ENCODE results near the gene TIMP2. TPM values are rescaled to one million over a fixed set of nuclear protein-coding genes. Genes with fewer than 3 reads are reported as not detected.

The TIMP2 gene
- total and polyA plus RNA-seq, 2 of the 4 experiments (the other 2 are of a cell fraction) = 43.9 to 416 TPM

- WGBS, 2 experiments (ENCODE audit: extremely low coverage in 2 of 2, insufficient read length in 1 of 2) = no CpG with 5 or more reads among the region's 4 CpGs
Measured at GRCh38 chr17:78861229-78861628, 64.0 kb downstream of the TIMP2 start.

More at GRCh38 chr17:78861229-78861628, 64.0 kb downstream of the TIMP2 start:
- Histone ChIP-seq H3K4me3 (ENCODE audit: insufficient read depth, low read depth, low read length) (no peak overlapping the region), H3K4me2 (ENCODE audit: low read depth, low read length) (no peak overlapping the region; the same call in 1 of the 2 replicates), H3K36me3 (ENCODE audit: control insufficient read depth, insufficient read depth, low read length) (peaks cover 26% of the 10 kb centered on the region), H3K56ac (ENCODE audit: extremely low read depth, insufficient read depth, low read length) (peak overlapping the region; percentile 74; the same call in 1 of the 2 replicates), H3K9ac (ENCODE audit: low read depth, low read length) (peak overlapping the region; percentile 25; the same call in 1 of the 2 replicates), H2BK5ac (ENCODE audit: low read depth, low read length, poor library complexity, severe bottlenecking) (peak overlapping the region; percentile 88), H3K9me3 (ENCODE audit: control insufficient read depth, insufficient read depth, low read length) (no peaks in the 10 kb centered on the region), H2BK20ac (ENCODE audit: low read depth, low read length) (peak overlapping the region; percentile 65), H3K9me1 (ENCODE audit: insufficient read depth, low read length) (no peaks in the 10 kb centered on the region; the same call in 1 of the 2 replicates), H3K27ac (ENCODE audit: insufficient read depth, low read length) (peak overlapping the region; percentile 82), H3K4me1 (ENCODE audit: control insufficient read depth, insufficient read depth, low read length) (peaks cover 9% of the 10 kb centered on the region), H4K91ac (ENCODE audit: insufficient read depth, low read depth, low read length) (peak overlapping the region; percentile 71), H2BK120ac (ENCODE audit: low read depth, low read length) (peak overlapping the region; percentile 77), H3K18ac (ENCODE audit: low read depth, low read length) (peak overlapping the region; percentile 4), H3K27me3 (ENCODE audit: control insufficient read depth, insufficient read depth, low read length) (no peaks in the 10 kb centered on the region), H2AK5ac (ENCODE audit: low read depth, low read length) (peak overlapping the region; percentile 76; the same call in 1 of the 2 replicates), H4K8ac (ENCODE audit: low read depth in 2 of 2, low read length in 2 of 2) (peak overlapping the region; percentile 10 to 67; a peak in 3 of 4 replicates), H3K4ac (ENCODE audit: low read depth, low read length) (peak overlapping the region; percentile 80), H2AK9ac (replicated peaks; ENCODE audit: low read depth, low read length, poor library complexity) (no peak overlapping the region), H3K23ac (ENCODE audit: low read depth, low read length) (peak overlapping the region; percentile 91), H3K14ac (replicated peaks; ENCODE audit: low read depth, low read length) (peak overlapping the region; percentile 75), H3K79me1 (ENCODE audit: low read depth in 1 of 2, low read length in 2 of 2) (peaks cover 36 to 72% of the 10 kb centered on the region in 2 experiments), H2BK15ac (ENCODE audit: low read depth, low read length) (peak overlapping the region; percentile 11), H4K5ac (ENCODE audit: low read depth, low read length) (peak overlapping the region; percentile 31), H2AFZ (replicated peaks; ENCODE audit: low read length, poor library complexity) (no peak overlapping the region), H4K20me1 (ENCODE audit: insufficient read depth, low read length) (peaks cover 13% of the 10 kb centered on the region)
- TF ChIP-seq MAFK (IDR thresholded peaks at IDR 0.05; ENCODE audit: low read depth, low read length) (no peak), RCOR1 (IDR thresholded peaks at IDR 0.05; ENCODE audit: insufficient replicate concordance, low read length) (no peak), SMC3 (IDR thresholded peaks at IDR 0.05; ENCODE audit: low read depth, low read length) (no peak), ELK1 (IDR thresholded peaks at IDR 0.05; ENCODE audit: borderline replicate concordance, low read depth, low read length) (no peak), MXI1 (IDR thresholded peaks at IDR 0.05; ENCODE audit: borderline replicate concordance, low read depth, low read length) (no peak), BHLHE40 (IDR thresholded peaks at IDR 0.05; ENCODE audit: low read depth, low read length) (no peak), RFX5 (IDR thresholded peaks at IDR 0.05; ENCODE audit: low read depth, low read length) (no peak), RAD21 (IDR thresholded peaks at IDR 0.05; ENCODE audit: low read length) (no peak), CHD1 (IDR thresholded peaks at IDR 0.05; ENCODE audit: low read depth, low read length) (no peak), MAZ (IDR thresholded peaks at IDR 0.05; ENCODE audit: borderline replicate concordance, low read depth, low read length) (no peak), NFE2L2 (IDR thresholded peaks at IDR 0.05; ENCODE audit: low read depth, low read length) (no peak), FOS (IDR thresholded peaks at IDR 0.05; ENCODE audit: low read depth, low read length) (no peak), POLR2A (IDR thresholded peaks at IDR 0.05; ENCODE audit: low read depth, low read length) (no peak), CEBPB (IDR thresholded peaks at IDR 0.05; ENCODE audit: low read depth, low read length) (no peak)
- TF ChIP-seq, protein P1, sequence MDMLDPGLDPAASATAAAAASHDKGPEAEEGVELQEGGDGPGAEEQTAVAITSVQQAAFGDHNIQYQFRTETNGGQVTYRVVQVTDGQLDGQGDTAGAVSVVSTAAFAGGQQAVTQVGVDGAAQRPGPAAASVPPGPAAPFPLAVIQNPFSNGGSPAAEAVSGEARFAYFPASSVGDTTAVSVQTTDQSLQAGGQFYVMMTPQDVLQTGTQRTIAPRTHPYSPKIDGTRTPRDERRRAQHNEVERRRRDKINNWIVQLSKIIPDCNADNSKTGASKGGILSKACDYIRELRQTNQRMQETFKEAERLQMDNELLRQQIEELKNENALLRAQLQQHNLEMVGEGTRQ (IDR thresholded peaks at IDR 0.05; ENCODE audit: low read depth, low read length) = no peak
- TF ChIP-seq, protein P2, sequence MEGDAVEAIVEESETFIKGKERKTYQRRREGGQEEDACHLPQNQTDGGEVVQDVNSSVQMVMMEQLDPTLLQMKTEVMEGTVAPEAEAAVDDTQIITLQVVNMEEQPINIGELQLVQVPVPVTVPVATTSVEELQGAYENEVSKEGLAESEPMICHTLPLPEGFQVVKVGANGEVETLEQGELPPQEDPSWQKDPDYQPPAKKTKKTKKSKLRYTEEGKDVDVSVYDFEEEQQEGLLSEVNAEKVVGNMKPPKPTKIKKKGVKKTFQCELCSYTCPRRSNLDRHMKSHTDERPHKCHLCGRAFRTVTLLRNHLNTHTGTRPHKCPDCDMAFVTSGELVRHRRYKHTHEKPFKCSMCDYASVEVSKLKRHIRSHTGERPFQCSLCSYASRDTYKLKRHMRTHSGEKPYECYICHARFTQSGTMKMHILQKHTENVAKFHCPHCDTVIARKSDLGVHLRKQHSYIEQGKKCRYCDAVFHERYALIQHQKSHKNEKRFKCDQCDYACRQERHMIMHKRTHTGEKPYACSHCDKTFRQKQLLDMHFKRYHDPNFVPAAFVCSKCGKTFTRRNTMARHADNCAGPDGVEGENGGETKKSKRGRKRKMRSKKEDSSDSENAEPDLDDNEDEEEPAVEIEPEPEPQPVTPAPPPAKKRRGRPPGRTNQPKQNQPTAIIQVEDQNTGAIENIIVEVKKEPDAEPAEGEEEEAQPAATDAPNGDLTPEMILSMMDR (conservative IDR thresholded peaks at IDR 0.05; ENCODE audit: low read depth, low read length) = no peak
- no TSS peak for BruUV-seq (replicated peaks)
- DNase-seq = no peak
- ChIA-PET CTCF (interaction anchor here (0.9 kb wide), 1 partner anchor 364 kb away, joined by 3 read pairs; no protein-coding TSS in a partner anchor), POLR2A (ENCODE audit: unreplicated experiment) (no interaction called here)
- intact Hi-C loops (cut with micrococcal nuclease) = no loop called here
- dilution Hi-C loops (cut with HindIII; ENCODE audit: low sequenced_read_pairs, unreplicated experiment) = no loop called here
- in situ Hi-C loops (cut with MboI; ENCODE audit: low sequenced_read_pairs) = loop anchor here (5.0 to 25.0 kb wide), 2 partner anchors 106 to 526 kb away; no protein-coding TSS in a partner anchor
- ATAC-seq (ENCODE audit: low read depth) = no peak
